Vagina (tissue), 2 donors: Measurements from ENCODE around the gene PRKCQ. TPM values are rescaled to one million over a fixed set of nuclear protein-coding genes. Genes with fewer than 3 reads are reported as not detected.

Experiments used
- DNase-seq, 2 donors: peaks; one replicate each; pipeline ENCODE4 v3.0.0-alpha.2; 2017; ENCODE audit errors: extremely low spot score in 2 of 2
- H3K27ac ChIP-seq: fragments of 200-600 bp; sonication (generic); one replicate; pipeline ENCODE4 v1.5.1; 2019
- H3K27me3 ChIP-seq: fragments of 200-600 bp; sonication (generic); one replicate; pipeline ENCODE4 v1.5.1; 2019
- H3K36me3 ChIP-seq, 2 donors: fragments of 200-600 bp; sonication (generic); one replicate each; pipeline ENCODE4 v1.5.1; 2017 to 2019
- H3K4me1 ChIP-seq: fragments of 200-600 bp; sonication (generic); one replicate; pipeline ENCODE4 v1.5.1; 2019
- H3K4me3 ChIP-seq, 2 donors: fragments of 200-600 bp; sonication (generic); 1 replicate in 1 of 2; 2 replicates in 1 of 2; pipeline ENCODE4 v1.5.1; 2016 to 2019
- H3K9me3 ChIP-seq: fragments of 200-600 bp; sonication (generic); one replicate; pipeline ENCODE4 v1.5.1; 2019
- CTCF ChIP-seq, 3 experiments: fragments of 450-650 bp in 2 of 3; fragments of 200-600 bp in 1 of 3; sonication (generic) in 1 of 3; IDR thresholded peaks; one replicate each; pipeline ENCODE4 v1.5.1; 2017 to 2019; ENCODE audit warnings: antibody characterized with exemption in 3 of 3, mild to moderate bottlenecking in 2 of 3, moderate library complexity in 2 of 3
- POLR2A ChIP-seq, 2 donors: fragments of 450-650 bp; IDR thresholded peaks; one replicate each; pipeline ENCODE4 v1.6.1; 2017; ENCODE audit warnings: antibody characterized with exemption in 2 of 2, mild to moderate bottlenecking in 2 of 2, moderate library complexity in 2 of 2
- POLR2AphosphoS5 ChIP-seq, 2 donors: sonication (generic); formaldehyde crosslinking; IDR thresholded peaks; one replicate each; pipeline ENCODE4 v1.9.0; 2017; ENCODE audit warnings: antibody characterized with exemption in 2 of 2, mild to moderate bottlenecking in 2 of 2, low read depth in 1 of 2; ENCODE audit not compliant: insufficient read depth in 1 of 2
- intact Hi-C: fragments of 100-400 bp; cut with DNase I; formaldehyde crosslinking; loops from one replicate; pipeline ENCODE4 v1.15.1; 2023
- total RNA-seq: library from RNA; depleted of rRNA; stranded (reverse); fragments of >200 nt; gene quantifications from one replicate; pipeline ENCODE4 v1.2.3, GENCODE V29; 2016

Gene PRKCQ
- total RNA-seq, 1 donor from 2014 or later = 3.7 TPM

GRCh38 chr10:6579183-6579903 is 733 bp downstream of the PRKCQ start:
- DNase-seq = no peak
- H3K27me3 ChIP-seq = no peaks in the 10 kb centered on the region
- intact Hi-C loops = no loop called here
- H3K4me3 ChIP-seq = peak overlapping the region; percentile 52 to 86
- TF ChIP-seq POLR2A (IDR thresholded peaks at IDR 0.05) (no peak), CTCF (IDR thresholded peaks at IDR 0.05) (no peak), POLR2AphosphoS5 (IDR thresholded peaks at IDR 0.05; ENCODE audit: insufficient read depth in 1 of 2, low read depth in 1 of 2) (no peak)
- H3K27ac ChIP-seq = peak overlapping the region; percentile 20
- no peaks in the 10 kb centered on the region for H3K9me3 ChIP-seq
- no peaks in the 10 kb centered on the region for H3K36me3 ChIP-seq
- H3K4me1 ChIP-seq = no peaks in the 10 kb centered on the region

GRCh38 chr10:6578795-6579182 is 1.3 kb downstream of the PRKCQ start:
- intact Hi-C loops = no loop called here
- peak overlapping the region in 1 of 2 donors; percentile 52 for H3K4me3 ChIP-seq
- no peaks in the 10 kb centered on the region for H3K36me3 ChIP-seq
- H3K4me1 ChIP-seq = no peaks in the 10 kb centered on the region
- TF ChIP-seq CTCF (IDR thresholded peaks at IDR 0.05) (no peak), POLR2AphosphoS5 (IDR thresholded peaks at IDR 0.05; ENCODE audit: insufficient read depth in 1 of 2, low read depth in 1 of 2) (no peak), POLR2A (IDR thresholded peaks at IDR 0.05) (no peak)
- H3K27me3 ChIP-seq = no peaks in the 10 kb centered on the region
- no peaks in the 10 kb centered on the region for H3K9me3 ChIP-seq
- H3K27ac ChIP-seq = peak overlapping the region; percentile 20
- DNase-seq = no peak

GRCh38 chr10:6578251-6578771 is 1.8 kb downstream of the PRKCQ start:
- intact Hi-C loops = no loop called here
- H3K27me3 ChIP-seq = no peaks in the 10 kb centered on the region
- TF ChIP-seq POLR2A (IDR thresholded peaks at IDR 0.05) = no peak
- no peak overlapping the region for H3K4me3 ChIP-seq
- no peaks in the 10 kb centered on the region for H3K36me3 ChIP-seq
- no peak overlapping the region for H3K27ac ChIP-seq
- DNase-seq = no peak
- H3K4me1 ChIP-seq = no peaks in the 10 kb centered on the region
- H3K9me3 ChIP-seq = no peaks in the 10 kb centered on the region

- TF ChIP-seq CTCF (IDR thresholded peaks at IDR 0.05) = no peak
- TF ChIP-seq POLR2A (IDR thresholded peaks at IDR 0.05) = no peak
- no peak for TF ChIP-seq POLR2AphosphoS5 (IDR thresholded peaks at IDR 0.05; ENCODE audit: insufficient read depth in 1 of 2, low read depth in 1 of 2)
These were observed 3.8 kb downstream of the PRKCQ start for GRCh38 chr10:6576326-6576725.

GRCh38 chr10:6574664-6575176 is 5.4 kb downstream of the PRKCQ start:
- Histone ChIP-seq H3K27me3 (no peaks in the 10 kb centered on the region), H3K4me3 (no peak overlapping the region), H3K27ac (no peak overlapping the region), H3K4me1 (no peaks in the 10 kb centered on the region), H3K9me3 (no peaks in the 10 kb centered on the region), H3K36me3 (no peaks in the 10 kb centered on the region)
- DNase-seq = no peak
- intact Hi-C loops = no loop called here
- TF ChIP-seq POLR2AphosphoS5 (IDR thresholded peaks at IDR 0.05; ENCODE audit: insufficient read depth in 1 of 2, low read depth in 1 of 2) = no peak
- no peak for TF ChIP-seq POLR2A (IDR thresholded peaks at IDR 0.05)
- no peak for TF ChIP-seq CTCF (IDR thresholded peaks at IDR 0.05)

More at GRCh38 chr10:6576326-6576725, 3.8 kb downstream of the PRKCQ start:
- H3K36me3 ChIP-seq = no peaks in the 10 kb centered on the region
- intact Hi-C loops = no loop called here
- no peaks in the 10 kb centered on the region for H3K27me3 ChIP-seq
- H3K4me3 ChIP-seq = no peak overlapping the region
- no peaks in the 10 kb centered on the region for H3K9me3 ChIP-seq
- H3K27ac ChIP-seq = no peak overlapping the region
- DNase-seq = no peak
- H3K4me1 ChIP-seq = no peaks in the 10 kb centered on the region
